Measurements from ENCODE around the gene PIM2.
"Not testable (repeated sequence)": the region's sequence is repeated elsewhere in the genome, so short reads cannot be mapped to it uniquely, and the experiment has no call there.

The PIM2 gene

DNA sequence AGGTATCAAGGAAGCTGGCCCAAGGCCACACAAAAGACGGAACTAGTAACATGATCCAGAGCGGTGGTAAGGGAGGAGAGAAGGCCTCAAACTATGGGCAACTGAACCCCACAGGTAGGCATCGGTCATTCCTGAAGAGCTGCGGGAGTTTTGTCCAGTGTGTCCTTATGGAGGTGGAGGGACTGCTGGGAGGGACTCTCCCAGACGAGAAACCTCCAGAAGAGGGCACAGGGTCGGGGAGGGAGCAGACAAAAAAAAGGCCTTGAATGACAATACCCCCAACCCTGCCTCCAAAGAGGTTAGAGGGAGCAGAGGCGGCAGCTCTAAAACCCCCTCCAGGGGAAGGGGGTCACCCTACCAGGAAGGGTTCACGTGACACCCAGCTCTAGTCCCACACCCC, 14.6 kb downstream of the PIM2 start:
- no peak for DNase-seq

DNA sequence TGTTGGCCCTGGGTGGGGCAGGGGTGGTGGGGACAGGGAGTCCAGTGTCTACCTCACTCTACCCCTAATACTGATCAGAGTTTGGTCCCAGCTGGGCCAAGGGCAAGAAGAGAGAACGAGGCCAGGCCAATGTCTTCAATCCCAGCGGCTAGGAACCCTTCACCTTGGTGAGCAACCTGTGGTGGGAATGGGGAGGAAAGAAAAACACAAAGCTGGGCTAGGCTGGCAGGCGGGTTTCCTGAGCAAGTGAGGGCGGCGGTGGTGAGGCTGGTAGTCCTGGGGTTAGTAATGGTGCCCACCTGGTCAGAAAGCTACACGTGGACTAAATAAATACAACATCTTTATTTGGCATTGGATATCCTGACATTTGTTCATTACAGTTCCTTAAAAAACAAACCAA, 15.5 kb downstream of the PIM2 start:
- no peak for DNase-seq

DNA sequence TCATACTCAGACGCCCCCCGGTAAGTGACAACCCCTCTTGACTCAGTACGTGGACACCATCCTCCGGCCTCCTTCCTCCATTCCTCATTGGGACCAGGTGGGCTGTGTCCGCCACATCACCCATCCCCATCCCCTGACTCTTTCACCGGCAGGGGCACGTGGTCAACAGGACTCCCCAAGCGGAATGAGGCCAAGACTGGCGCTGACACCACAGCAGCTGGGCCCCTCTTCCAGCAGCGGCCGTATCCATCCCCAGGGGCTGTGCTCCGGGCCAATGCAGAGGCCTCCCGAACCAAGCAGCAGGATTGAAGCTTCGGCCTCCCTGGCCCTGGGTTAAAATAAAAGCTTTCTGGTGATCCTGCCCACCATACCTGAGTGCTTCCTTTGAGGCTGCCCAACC, 16.0 kb downstream of the PIM2 start:
- DNase-seq: no peak

DNA sequence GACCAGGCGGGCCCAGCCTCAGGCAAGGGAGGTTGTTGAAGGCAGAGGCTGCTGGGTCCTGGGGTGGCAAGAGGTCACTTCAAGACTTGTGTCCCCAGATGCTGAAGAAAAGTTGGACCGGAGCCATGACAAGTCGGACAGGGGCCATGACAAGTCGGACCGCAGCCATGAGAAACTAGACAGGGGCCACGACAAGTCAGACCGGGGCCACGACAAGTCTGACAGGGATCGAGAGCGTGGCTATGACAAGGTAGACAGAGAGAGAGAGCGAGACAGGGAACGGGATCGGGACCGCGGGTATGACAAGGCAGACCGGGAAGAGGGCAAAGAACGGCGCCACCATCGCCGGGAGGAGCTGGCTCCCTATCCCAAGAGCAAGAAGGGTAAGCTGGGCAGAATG, 16.7 kb downstream of the PIM2 start:
- no peak for DNase-seq

DNA sequence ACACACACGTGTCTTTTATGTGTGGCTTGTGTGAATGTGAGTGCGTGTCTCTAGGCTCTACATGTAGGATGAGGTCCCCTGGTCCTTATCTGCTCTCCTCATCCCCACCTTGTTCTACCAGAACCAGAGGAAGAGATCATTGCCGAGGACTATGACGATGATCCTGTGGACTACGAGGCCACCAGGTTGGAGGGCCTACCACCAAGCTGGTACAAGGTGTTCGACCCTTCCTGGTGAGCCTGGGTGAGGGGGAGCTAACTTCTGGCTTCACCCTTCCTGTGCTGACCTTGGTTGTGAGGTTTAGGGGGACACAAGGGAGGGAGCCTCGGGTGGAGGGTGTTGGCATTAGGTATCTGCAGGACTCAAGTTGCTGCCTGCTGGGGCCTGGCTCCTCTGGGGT, 17.8 kb downstream of the PIM2 start:
- DNase-seq: no peak

DNA sequence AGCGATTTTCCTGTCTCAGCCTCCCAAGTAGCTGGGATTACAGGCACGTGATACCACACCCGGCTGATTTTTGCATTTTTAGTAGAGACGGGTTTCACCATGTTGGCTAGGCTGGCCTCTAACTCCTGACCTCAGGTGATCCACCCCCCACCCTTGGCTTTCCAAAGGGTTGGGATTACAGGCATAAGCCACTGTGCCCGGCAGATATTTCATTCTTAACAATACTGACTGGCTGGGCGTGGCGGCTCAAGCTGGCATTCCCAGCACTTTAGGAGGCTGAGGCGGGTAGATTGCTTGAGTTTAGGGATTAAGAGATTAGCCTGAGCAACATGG, 19.8 kb downstream of the PIM2 start:
- DNase-seq: no peak

DNA sequence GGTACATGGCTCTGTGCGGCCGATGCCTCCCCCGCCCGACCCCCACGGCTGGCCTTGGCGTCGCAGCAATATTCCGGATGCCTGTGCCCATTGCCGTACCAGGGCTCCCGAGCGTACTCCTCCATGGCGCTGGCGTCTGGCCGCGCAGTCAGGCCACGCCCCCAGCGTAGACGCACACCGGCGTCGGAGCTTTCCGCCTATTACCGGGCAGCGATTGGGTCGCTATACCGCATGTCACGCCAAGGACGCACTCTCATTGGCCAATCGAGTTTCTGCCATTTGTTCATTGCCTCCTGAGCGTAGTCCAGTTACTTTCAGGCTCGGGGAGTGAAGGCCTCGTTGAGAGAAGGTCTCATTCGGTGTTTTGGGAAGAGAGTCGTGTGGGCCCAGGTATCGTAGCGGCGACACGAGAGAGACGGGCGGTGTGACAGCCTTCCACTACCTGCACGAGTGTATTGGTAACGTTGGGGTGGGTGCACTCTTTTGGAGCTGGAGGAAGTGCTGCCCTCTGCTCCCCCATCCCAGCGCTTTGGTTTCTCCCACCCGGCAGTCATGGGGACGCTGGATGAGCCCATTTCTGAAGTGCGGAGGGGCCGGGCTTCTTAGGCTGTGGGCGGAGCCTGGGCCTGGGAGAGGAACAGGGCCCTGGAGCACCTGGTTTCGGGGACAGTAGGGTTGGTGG, 21.1 kb downstream of the PIM2 start, which contains the start of the genes PQBP1 and TIMM17B:
PQBP1 (plus strand) TSS at position 306 of the 682 bp plus-strand sequence. CDS start 580 bp downstream, outside the sequence.
TIMM17B (minus strand) TSS at position 144 of the 682 bp plus-strand sequence; CDS start at position 125, 19 bp downstream.
- DNase-seq: peak; percentile 79

DNA sequence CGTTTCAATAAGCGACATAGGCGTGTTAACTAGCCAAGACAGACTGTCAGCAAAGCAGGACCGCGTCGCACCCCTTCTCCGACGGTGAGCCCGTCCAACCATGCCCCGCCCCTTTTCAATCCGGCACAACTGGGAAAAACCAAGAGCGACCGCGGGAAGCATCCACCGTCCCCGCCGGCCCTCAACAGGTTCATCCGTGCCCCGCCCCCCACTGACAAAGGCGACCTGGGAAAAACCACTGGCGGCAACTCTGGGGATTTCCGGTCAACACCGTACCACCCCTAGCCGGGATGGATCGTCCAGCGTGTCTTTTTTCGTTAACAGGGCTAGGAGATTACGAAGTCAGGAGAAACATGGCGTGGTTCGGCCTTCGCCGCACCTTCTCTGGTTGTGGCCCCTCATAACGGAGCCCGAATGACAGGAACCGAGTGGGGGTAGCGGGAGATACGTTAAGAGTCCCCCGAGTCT, 21.6 kb downstream of the PIM2 start:
- no peak for DNase-seq

DNA sequence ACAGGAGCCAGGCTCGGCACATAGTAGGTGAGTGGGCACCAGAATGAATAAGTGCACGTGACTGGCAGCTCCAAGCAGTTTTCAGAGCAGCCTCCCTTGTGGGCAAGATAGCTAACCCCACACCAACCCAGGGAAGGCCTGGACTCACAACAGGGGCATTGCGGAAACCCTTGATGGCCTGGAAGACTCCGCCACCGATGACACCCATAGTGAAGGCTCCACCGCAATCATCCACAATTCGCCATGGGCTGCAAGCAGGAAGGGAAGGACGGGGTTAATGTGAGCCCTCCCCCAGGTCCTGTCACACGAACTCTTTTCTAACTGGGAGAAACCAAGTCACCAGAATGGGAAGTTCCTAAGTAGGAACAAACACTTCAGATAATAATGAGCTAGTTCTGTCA, 22.2 kb downstream of the PIM2 start:
- DNase-seq: no peak

DNA sequence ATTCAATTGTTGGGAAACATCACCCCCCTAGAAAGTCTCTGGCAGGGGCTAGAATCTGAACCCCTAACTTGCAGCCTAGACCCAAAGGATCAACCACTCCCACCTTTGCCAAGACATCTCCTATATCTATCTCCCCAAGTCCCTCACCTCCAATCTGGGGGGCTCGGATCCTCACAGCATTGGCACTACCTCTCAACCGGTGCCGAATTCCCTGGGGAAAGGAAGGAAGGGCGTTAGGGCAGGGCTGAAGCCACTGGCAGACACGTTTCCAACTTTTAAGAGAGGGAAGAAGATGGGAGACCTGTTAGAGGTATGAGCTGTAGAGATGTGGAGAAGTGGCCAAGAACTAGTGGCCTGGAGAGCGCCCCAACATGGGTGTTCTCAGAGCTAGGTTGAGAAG, 23.9 kb downstream of the PIM2 start:
- DNase-seq: no peak

DNA sequence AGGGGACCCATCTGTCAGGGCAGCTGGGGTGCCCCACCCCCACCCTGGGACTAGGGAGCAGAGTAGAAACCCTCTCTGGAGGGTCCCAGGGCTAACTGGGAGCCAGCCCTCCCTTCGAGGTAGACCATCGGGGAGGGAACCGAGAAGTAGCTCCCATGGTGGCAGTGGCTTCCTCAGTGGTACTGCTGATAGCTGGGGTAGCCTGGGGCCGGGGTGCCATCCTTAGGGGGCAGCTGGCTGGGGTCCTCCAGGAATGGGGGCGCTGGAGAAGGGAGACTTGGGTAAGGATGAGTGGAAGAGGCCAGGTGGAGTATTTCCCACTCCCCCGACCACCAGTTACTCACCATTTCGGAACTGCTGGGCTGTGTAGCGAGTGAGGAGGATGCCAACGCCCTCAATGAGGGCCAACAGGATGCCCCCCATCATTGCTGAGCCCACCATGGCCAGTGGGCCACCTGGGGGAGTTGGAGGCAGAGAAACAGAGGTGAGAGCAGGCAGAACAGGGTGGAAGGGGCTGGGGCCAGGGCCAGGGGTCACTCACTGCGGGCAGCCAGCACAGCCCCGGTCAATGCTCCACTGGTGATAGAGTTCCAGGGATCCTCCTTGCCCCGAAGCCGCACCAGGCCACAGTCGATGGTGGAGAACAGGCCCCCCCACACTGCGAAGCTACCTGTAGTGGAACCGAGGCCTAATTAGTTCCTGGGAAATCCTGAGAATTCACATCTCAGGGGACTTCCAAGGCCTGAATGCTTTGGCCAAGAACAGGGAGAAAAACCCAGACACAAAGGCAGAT, 25.1 kb downstream of the PIM2 start:
- no peak for DNase-seq

DNA sequence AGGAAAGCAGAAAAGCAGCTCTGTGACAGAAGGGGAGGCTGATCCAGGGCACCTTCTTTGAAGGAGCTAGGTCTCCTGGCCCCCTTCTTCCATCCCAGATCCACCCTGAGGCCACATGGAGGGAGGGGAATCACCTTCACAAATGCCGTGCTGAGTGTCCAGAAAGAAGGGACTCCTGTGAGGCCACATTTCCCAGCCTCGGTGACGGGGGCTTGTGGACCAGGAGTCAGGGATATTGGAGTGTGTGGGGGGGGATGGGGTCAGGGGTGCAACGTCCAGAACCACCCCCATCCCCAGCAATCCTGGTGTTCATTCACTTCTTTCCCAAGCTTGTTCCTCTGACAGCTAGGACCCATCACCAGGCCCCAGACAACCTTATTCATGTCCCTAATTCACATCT, 25.9 kb downstream of the PIM2 start:
- no peak for DNase-seq

DNA sequence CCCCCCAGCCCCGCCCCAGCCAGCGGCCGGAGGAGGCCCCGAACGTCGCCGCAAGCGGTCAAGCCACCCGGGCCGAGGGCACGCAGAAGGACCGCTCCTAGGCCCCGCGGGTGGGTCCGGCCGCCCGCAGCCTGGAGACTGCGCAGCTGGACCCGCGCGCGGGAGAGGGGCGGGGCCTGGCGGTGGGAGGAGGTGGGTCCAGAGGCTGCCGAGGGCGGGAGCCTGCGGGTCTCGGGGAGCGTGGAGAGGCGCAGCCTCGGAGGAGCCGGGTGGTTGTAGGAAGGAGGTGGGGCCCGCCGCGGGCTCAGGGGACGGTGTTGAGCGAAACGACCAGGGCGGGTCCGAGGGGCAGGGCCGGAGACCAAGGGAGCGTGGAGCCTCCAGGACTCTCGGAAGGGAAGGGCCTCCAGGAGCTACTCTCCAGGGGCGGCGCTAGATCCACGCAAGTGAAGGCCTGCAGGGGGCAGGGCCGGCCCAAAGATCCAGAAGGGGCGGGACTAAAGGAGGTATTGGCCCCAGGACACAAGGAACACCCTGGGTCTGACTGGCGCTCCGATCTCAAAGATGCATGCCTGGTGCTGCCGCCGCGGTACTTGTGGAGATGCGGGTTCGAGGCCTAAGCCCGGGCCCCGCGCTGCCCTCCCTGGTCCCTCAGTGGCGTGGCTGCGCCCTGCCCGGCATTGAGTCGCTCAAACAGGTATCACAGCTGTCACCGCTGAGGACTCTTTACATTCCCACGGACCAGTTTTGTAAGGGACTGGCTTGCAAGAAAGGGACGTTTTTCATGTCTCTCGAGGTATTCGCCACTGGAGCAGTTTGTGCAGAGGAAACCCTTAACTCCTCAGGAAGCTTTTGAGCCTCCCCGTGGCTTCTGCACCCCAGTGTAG, 27.2 kb downstream of the PIM2 start:
- peak; percentile 68 for DNase-seq

DNA sequence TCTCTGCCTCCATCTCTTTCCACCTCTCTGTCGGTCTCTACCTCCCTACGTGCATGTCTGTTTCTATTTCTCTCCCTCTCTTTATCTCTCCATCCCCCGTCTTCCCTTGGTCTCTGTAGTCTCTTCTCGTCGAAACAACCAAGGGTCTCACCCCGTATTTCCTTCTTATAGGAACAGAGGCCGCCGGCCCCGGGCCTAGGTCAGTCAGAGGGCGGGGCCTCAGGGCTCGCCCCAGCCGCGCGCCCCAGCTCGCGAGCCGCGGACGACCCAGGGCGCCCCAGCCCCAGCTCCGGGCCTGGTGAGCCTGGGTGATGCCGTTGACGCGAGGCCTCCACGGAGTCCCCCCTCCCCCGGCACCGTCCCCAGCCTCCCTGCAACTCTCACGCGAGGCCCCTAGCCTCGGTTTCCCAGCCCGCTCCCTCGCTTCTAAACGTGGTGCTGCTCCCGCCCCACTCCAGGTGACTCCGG, 27.9 kb downstream of the PIM2 start:
- DNase-seq: no peak

DNA sequence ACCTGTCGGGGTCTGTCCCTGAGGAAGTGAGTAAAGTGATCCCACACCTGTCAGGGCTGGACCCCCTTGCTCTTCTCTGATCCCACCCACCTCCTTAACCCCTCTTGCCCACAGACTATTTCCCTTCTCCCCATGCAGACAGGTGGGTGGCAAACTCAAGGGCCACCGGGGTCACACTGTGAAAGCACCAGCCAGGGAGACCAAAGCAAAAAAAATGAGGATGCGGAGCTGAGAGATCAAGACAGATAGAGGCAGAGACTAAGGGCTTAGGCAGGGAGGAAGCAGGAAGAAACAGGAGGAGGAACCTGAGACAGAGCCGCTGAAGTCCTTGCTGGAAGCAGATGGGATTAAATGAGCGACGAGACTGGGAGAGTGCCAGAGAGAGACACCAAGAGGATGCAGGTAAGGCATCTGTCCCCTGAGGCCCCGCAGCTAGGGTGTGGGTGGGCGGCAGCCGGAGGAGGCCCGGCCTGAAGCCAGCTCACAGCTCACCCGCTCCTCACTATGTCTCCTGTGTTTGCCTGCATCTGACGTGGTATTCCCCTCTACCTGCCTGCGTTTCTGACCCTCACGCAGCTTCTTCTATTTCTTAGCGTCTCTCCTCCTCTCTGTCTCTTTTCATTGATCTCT, 28.4 kb downstream of the PIM2 start:
- DNase-seq: no peak

DNA sequence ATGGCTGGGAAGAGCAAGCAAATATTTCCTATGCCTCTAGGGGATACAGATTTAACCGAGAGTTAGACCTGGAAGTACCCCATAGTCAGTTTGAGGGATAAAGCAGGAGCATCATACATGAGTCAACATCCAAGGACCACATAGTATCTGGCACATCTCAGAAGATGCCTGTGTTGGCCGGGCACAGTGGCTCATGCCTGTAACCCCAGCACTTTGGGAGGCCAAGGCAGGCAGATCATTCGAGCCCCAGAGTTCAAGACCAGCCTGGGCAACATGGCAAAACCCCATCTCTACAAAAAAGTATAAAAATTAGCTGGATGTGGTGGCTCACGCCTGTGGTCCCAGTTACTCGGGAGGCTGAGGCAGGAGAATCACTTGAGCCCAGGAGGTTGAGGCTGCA, 32.2 kb downstream of the PIM2 start:
- DNase-seq: not testable (repeated sequence)

DNA sequence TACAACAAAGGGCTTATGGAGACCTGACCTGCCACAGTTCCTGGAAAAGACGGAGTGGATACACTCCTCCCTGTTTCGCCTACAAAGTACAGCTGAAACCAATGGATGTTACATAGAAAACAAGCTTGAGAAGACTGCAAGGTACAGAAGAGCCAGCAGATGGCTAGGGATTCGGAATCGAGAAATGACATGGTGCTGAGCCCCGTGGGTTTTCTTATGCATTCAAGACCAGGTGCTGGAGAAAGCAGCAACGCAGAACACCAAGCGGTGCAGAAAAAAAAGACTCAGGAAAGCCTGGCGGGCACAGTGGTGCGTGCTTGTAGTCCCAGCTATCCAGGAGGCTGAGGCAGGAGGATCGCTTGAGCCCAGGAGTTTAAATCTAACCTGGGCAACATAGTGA, 35.1 kb downstream of the PIM2 start:
- DNase-seq: no peak

DNA sequence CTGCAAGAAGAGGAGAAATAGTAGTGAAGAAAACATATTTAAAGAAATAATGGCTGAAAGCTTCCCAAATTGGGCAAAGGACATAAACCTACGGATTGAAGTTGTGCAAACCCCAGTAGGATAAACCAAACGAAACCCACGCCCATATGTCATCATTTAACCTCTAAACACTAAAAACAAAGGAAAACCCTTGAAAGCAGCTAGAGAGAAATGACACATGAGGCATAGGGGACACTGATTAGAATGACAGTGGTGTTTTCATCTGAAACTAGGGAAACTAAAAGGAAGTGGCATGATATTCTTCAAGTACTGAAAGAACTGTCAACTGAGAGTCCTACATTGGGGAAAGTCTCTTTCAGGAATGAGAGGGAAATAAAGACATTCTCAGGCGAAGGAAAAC, 41.9 kb downstream of the PIM2 start:
- not testable (repeated sequence) for DNase-seq

DNA sequence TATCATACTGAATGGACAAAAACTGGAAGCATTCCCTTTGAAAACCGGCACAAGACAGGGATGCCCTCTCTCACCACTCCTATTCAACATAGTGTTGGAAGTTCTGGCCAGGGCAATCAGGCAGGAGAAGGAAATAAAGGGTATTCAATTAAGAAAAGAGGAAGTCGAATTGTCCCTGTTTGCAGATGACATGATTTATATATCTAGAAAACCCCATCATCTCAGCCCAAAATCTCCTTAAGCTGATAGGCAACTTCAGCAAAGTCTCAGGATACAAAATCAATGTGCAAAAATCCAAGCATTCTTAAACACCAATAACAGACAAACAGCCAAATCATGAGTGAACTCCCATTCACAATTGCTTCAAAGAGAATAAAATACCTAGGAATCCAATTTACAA, 46.8 kb downstream of the PIM2 start:
- DNase-seq: not testable (repeated sequence)

DNA sequence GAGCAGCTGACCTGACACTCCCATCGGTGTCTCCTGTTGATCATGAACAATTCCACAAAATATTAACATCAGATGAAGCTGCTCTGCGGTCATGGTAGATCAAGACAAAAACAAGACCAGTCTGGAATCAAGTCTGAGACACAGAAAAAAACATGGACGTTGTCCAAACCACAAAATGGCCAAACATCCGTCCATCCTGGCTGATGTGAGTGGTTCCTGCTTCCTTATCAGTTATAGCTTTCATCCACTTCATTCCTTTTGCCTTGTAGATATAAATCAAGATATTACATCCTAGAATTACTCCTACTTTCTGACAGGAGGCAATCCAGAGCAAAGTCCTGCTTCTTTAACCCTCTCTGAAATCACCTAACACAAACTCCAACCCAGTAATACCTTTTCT, 54.6 kb downstream of the PIM2 start:
- DNase-seq: no peak

Data from activated effector memory CD4-positive, alpha-beta T cell treated with Interleukin-2 at 50 U/mL for 16 hours (primary cell).